ENCODE results near the gene RSU1.

- TF ChIP-seq CTCF (optimal IDR thresholded peaks at IDR 0.05 in 1 of 3, IDR thresholded peaks at IDR 0.05 in 1 of 3, conservative IDR thresholded peaks at IDR 0.05 in 1 of 3; ENCODE audit: extremely low read depth in 1 of 3, insufficient read depth in 2 of 3, low read length in 3 of 3) (no peak), EZH2 (IDR thresholded peaks at IDR 0.05; ENCODE audit: low read length) (no peak)
Measured at GRCh38 chr10:16799621-16800020, 17.6 kb downstream of the RSU1 start.
